OCI-LY7 (cell line): ENCODE measurements around the gene ANKRD44. TPM values are rescaled to one million over a fixed set of nuclear protein-coding genes. Genes with fewer than 3 reads are reported as not detected.

Experiments
- BruUV-seq: library from RNA; stranded (reverse); fragments of 400-500 nt; replicated peaks from 2 replicates; lab custom pipeline; 2021; lab: Mats Ljungman, UMichigan
- CTCF ChIA-PET: fragments of 300-600 bp; sonication (Branson Sonifier 250); formaldehyde crosslinking; loops from one replicate; lab custom pipeline; 2022; ENCODE audit warnings: antibody characterized with exemption; ENCODE audit not compliant: unreplicated experiment; lab: Charles Lee
- POLR2A ChIA-PET: fragments of 300-600 bp; sonication (Branson Sonifier 250); formaldehyde crosslinking; loops from one replicate; lab custom pipeline; 2022; ENCODE audit warnings: antibody characterized with exemption; lab: Charles Lee
- DNase-seq: peaks from one replicate; pipeline ENCODE4 v3.0.0-alpha.2; 2015; ENCODE audit warnings: low spot score
- H2AFZ ChIP-seq: fragments of 200-600 bp; sonication (generic), shearing (Covaris generic); 2 replicates; pipeline ENCODE4 v1.6.1; 2014; ENCODE audit warnings: mild to moderate bottlenecking, antibody characterized with exemption, low read length, moderate library complexity
- H3K27ac ChIP-seq: fragments of 200-600 bp; sonication (generic); 2 replicates; pipeline ENCODE4 v1.5.1; 2014; ENCODE audit warnings: mixed run types, low read depth, mild to moderate bottlenecking, moderate library complexity, low read length, inconsistent platforms; ENCODE audit not compliant: poor library complexity, severe bottlenecking
- H3K36me3 ChIP-seq: fragments of 200-600 bp; sonication (generic); 2 replicates; pipeline ENCODE4 v1.6.1; 2014; ENCODE audit warnings: mild to moderate bottlenecking, antibody characterized with exemption, low read length, moderate library complexity, mixed read lengths; ENCODE audit not compliant: insufficient read depth
- H3K4me1 ChIP-seq: fragments of 200-600 bp; sonication (generic); 2 replicates; pipeline ENCODE4 v1.5.1; 2014; ENCODE audit warnings: mild to moderate bottlenecking, low read length; ENCODE audit not compliant: insufficient read depth, poor library complexity, severe bottlenecking
- H3K4me2 ChIP-seq: fragments of 200-600 bp; sonication (generic); 2 replicates; pipeline ENCODE4 v1.6.1; 2014; ENCODE audit warnings: mild to moderate bottlenecking, low read length
- H3K4me3 ChIP-seq: fragments of 200-600 bp; sonication (generic); 2 replicates; pipeline ENCODE4 v1.5.1; 2014; ENCODE audit warnings: mild to moderate bottlenecking, low read depth, low read length; ENCODE audit not compliant: poor library complexity, severe bottlenecking
- H3K79me2 ChIP-seq: fragments of 200-600 bp; sonication (generic); 2 replicates; pipeline ENCODE4 v1.6.1; 2016; ENCODE audit warnings: low read depth, mild to moderate bottlenecking, low read length, moderate library complexity, mixed read lengths; ENCODE audit not compliant: insufficient read depth
- H3K9me2 ChIP-seq: fragments of 200-600 bp; sonication (generic); 2 replicates; pipeline ENCODE4 v1.6.1; 2016; ENCODE audit warnings: mild to moderate bottlenecking, low read length, mixed read lengths; ENCODE audit not compliant: insufficient read depth
- H3K9me3 ChIP-seq: fragments of 200-600 bp; sonication (generic); 2 replicates; pipeline ENCODE4 v1.6.1; 2014; ENCODE audit warnings: mild to moderate bottlenecking, mixed run types, low read length, mixed read lengths
- H4K20me1 ChIP-seq: fragments of 200-600 bp; sonication (generic); 2 replicates; pipeline ENCODE4 v1.6.1; 2014; ENCODE audit warnings: mild to moderate bottlenecking, antibody characterized with exemption, low read length, moderate library complexity, mixed read lengths; ENCODE audit not compliant: insufficient read depth
- EZH2phosphoT487 ChIP-seq: fragments of 200-600 bp; sonication (generic); IDR thresholded peaks from 2 replicates; pipeline ENCODE4 v1.6.1; 2018; ENCODE audit warnings: low read depth, borderline replicate concordance, mild to moderate bottlenecking, mixed run types, antibody characterized with exemption, low read length, moderate library complexity, mixed read lengths
- intact Hi-C: fragments of 100-400 bp; cut with micrococcal nuclease; formaldehyde crosslinking; loops from one replicate; pipeline ENCODE4 v1.10.0; 2022; ENCODE audit not compliant: unreplicated experiment
- total RNA-seq, 2 experiments: library from RNA; depleted of rRNA in 1 of 2; stranded (reverse); fragments of >200 nt in 1 of 2; shearing (Covaris generic) in 1 of 2; gene quantifications; 2 replicates each; pipeline ENCODE4 v1.2.3, GENCODE V29; 2014 to 2022
- TF ChIP-seq, protein P1 (sequence below): fragments of 200-600 bp; sonication (generic); conservative IDR thresholded peaks from 2 replicates; pipeline ENCODE4 v1.5.1; 2014; ENCODE audit warnings: mild to moderate bottlenecking, antibody characterized with exemption, low read length, moderate library complexity, mixed read lengths

Gene ANKRD44
- total RNA-seq, 2 experiments from 2014 or later, result 69.4 to 73.7 TPM

DNA sequence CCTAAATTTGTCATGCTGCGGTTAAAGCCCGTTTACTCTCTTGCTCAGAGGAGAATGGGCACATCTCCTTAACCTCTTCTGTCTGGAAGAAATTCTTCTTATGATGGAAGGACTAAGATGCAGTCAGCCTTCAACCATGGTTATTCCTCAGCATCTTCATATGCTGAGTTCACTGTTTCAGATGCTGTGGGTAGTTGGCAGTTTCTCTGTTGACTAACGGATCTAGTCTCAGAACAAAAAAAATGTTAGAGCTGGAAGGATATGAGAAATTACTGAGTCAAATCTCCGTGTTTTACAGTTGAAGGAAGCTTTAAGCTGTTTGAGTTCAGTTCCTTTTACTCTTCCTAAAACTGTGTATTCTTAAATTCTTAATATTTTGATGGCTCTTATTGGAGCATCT lies 340.5 kb downstream of the ANKRD44 start:
- TF ChIP-seq, protein P1, sequence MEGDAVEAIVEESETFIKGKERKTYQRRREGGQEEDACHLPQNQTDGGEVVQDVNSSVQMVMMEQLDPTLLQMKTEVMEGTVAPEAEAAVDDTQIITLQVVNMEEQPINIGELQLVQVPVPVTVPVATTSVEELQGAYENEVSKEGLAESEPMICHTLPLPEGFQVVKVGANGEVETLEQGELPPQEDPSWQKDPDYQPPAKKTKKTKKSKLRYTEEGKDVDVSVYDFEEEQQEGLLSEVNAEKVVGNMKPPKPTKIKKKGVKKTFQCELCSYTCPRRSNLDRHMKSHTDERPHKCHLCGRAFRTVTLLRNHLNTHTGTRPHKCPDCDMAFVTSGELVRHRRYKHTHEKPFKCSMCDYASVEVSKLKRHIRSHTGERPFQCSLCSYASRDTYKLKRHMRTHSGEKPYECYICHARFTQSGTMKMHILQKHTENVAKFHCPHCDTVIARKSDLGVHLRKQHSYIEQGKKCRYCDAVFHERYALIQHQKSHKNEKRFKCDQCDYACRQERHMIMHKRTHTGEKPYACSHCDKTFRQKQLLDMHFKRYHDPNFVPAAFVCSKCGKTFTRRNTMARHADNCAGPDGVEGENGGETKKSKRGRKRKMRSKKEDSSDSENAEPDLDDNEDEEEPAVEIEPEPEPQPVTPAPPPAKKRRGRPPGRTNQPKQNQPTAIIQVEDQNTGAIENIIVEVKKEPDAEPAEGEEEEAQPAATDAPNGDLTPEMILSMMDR, result no peak
- TF ChIP-seq EZH2phosphoT487, result no peak
- POLR2A ChIA-PET, result interaction anchor here (2.1 kb wide), 1 partner anchor 10 kb away, joined by 6 read pairs; no protein-coding TSS in a partner anchor
- no peaks in the 10 kb centered on the region for H4K20me1 ChIP-seq
- CTCF ChIA-PET, result no interaction called here
- H3K79me2 ChIP-seq, result no peaks in the 10 kb centered on the region
- no TSS peak for BruUV-seq
- no peak overlapping the region for H3K27ac ChIP-seq
- no peaks in the 10 kb centered on the region for H3K9me2 ChIP-seq
- H3K9me3 ChIP-seq, result no peaks in the 10 kb centered on the region
- no peak for DNase-seq
- intact Hi-C loops, result no loop called here
- H3K4me1 ChIP-seq, result no peaks in the 10 kb centered on the region
- H2AFZ ChIP-seq, result no peak overlapping the region
- H3K4me2 ChIP-seq, result no peak overlapping the region
- no peaks in the 10 kb centered on the region for H3K36me3 ChIP-seq
- H3K4me3 ChIP-seq, result no peak overlapping the region

GRCh38 chr2:196968516-196968915 lies 342.1 kb downstream of the ANKRD44 start:
- Histone ChIP-seq H2AFZ (no peak overlapping the region), H3K4me1 (no peaks in the 10 kb centered on the region), H3K4me2 (no peak overlapping the region), H4K20me1 (no peaks in the 10 kb centered on the region), H3K27ac (no peak overlapping the region), H3K9me3 (no peaks in the 10 kb centered on the region), H3K79me2 (no peaks in the 10 kb centered on the region), H3K9me2 (no peaks in the 10 kb centered on the region), H3K36me3 (no peaks in the 10 kb centered on the region), H3K4me3 (no peak overlapping the region)
- intact Hi-C loops, result no loop called here
- no peak for TF ChIP-seq EZH2phosphoT487
- TF ChIP-seq, protein P1, result no peak
- no TSS peak for BruUV-seq
- ChIA-PET POLR2A (interaction anchor here (2.1 kb wide), 1 partner anchor 11 kb away, joined by 6 read pairs; no protein-coding TSS in a partner anchor), CTCF (no interaction called here)
- no peak for DNase-seq

GRCh38 chr2:196967775-196968174 lies 342.8 kb downstream of the ANKRD44 start:
- Histone ChIP-seq H3K9me2 (no peaks in the 10 kb centered on the region), H4K20me1 (no peaks in the 10 kb centered on the region), H3K4me2 (no peak overlapping the region), H3K4me1 (no peaks in the 10 kb centered on the region), H3K36me3 (no peaks in the 10 kb centered on the region), H3K79me2 (no peaks in the 10 kb centered on the region), H3K4me3 (no peak overlapping the region), H2AFZ (no peak overlapping the region), H3K9me3 (no peaks in the 10 kb centered on the region), H3K27ac (no peak overlapping the region)
- intact Hi-C loops, result no loop called here
- CTCF ChIA-PET, result no interaction called here
- no peak for TF ChIP-seq EZH2phosphoT487
- TF ChIP-seq, protein P1, result no peak
- no peak for DNase-seq
- BruUV-seq, result no TSS peak
- POLR2A ChIA-PET, result interaction anchor here (0.7 kb wide), 1 partner anchor 147 kb away, joined by 4 read pairs; no protein-coding TSS in a partner anchor
